Measurements from ENCODE around the gene CRLF3. TPM values are rescaled to one million over a fixed set of nuclear protein-coding genes. Genes with fewer than 3 reads are reported as not detected.

CRLF3 gene
- total RNA-seq = 29.7 and 33.7 TPM in 2 replicates

GRCh38 chr17:30824356-30825145 is at the start of gene CRLF3:
CRLF3 (minus strand) TSS chr17:30824692; CDS start chr17:30824651, 41 bp downstream.

GRCh38 chr17:30831663-30832437 is 7.4 kb upstream of the CRLF3 start, which contains the start of gene ATAD5:
ATAD5 (plus strand) TSS chr17:30831966; CDS start chr17:30832348, 382 bp downstream.

Small RNA genes lying within 50 kb of the gene (small RNA-seq; reads per million reads assigned to genes)
- not detected for gene RNU6-298P

Other genes with a start within 250 kb of the CRLF3 start
- gene ATAD5, start 7.3 kb upstream of the CRLF3 start, total RNA-seq = 17.3 and 19.4 TPM in 2 replicates
- gene TEFM, start 81.5 kb upstream of the CRLF3 start, total RNA-seq = 15.8 and 17.9 TPM in 2 replicates
- gene ADAP2, start 97.3 kb upstream of the CRLF3 start, total RNA-seq = 0.27 and 0.36 TPM in 2 replicates
- gene RNF135, start 146.3 kb upstream of the CRLF3 start, total RNA-seq = 7.4 and 8.6 TPM in 2 replicates

All from thoracic aorta endothelial cell (primary cell).